Panc1 (cell line): ENCODE results near the gene SHE. TPM values are rescaled to one million over a fixed set of nuclear protein-coding genes. Genes with fewer than 3 reads are reported as not detected.

Experiments used
- ATAC-seq: fragments of 200-7000 bp; cut with Tn5 transposase; 2 replicates; pipeline ENCODE4 v1.9.1; 2020; ENCODE audit warnings: mild to moderate bottlenecking, moderate library complexity
- BruUV-seq: library from RNA; stranded (reverse); fragments of 400-500 nt; replicated peaks from 2 replicates; lab custom pipeline; 2021; lab: Mats Ljungman, UMichigan
- CTCF ChIA-PET: fragments of 300-600 bp; sonication (Branson Sonifier 250); formaldehyde crosslinking; loops from one replicate; lab custom pipeline; 2022; ENCODE audit warnings: antibody characterized with exemption; lab: Charles Lee
- POLR2A ChIA-PET: fragments of 300-600 bp; sonication (Branson Sonifier 250); formaldehyde crosslinking; loops from one replicate; lab custom pipeline; 2022; ENCODE audit warnings: antibody characterized with exemption; lab: Charles Lee
- DNase-seq: peaks from one replicate; pipeline ENCODE4 v3.0.0-alpha.2; 2010; ENCODE audit warnings: low read depth, low spot score
- H3K27ac ChIP-seq: 2 replicates; pipeline ENCODE4 v1.5.1; 2011; ENCODE audit warnings: mild to moderate bottlenecking, low read length, inconsistent platforms
- H3K27me3 ChIP-seq: fragments of 200-500 bp; sonication (Bioruptor generic); 2 replicates; pipeline ENCODE4 v1.6.0; 2014; ENCODE audit warnings: low read length, inconsistent platforms; ENCODE audit not compliant: control insufficient read depth, insufficient read depth
- H3K36me3 ChIP-seq: fragments of 200-500 bp; sonication (Bioruptor generic); 2 replicates; pipeline ENCODE4 v1.5.1; 2014; ENCODE audit warnings: inconsistent platforms, mild to moderate bottlenecking, low read length, moderate library complexity; ENCODE audit not compliant: control insufficient read depth, insufficient read depth
- H3K4me1 ChIP-seq: 2 replicates; pipeline ENCODE4 v1.5.1; 2011; ENCODE audit warnings: inconsistent platforms, mild to moderate bottlenecking, low read length, moderate library complexity; ENCODE audit not compliant: control insufficient read depth, insufficient read depth
- H3K4me3 ChIP-seq, 2 experiments: 2 replicates each; pipeline ENCODE4 v1.5.1; 2011 to 2012; ENCODE audit warnings: low read depth in 2 of 2, low read length in 2 of 2, mild to moderate bottlenecking in 2 of 2, inconsistent platforms in 1 of 2, moderate library complexity in 1 of 2
- H3K9me3 ChIP-seq: fragments of 200-500 bp; sonication (Bioruptor generic); 2 replicates; pipeline ENCODE4 v1.5.1; 2014; ENCODE audit warnings: low read depth, mild to moderate bottlenecking, inconsistent platforms, low read length, moderate library complexity; ENCODE audit not compliant: control insufficient read depth, insufficient read depth
- CTCF ChIP-seq: fragments of 450-650 bp; IDR thresholded peaks from 2 replicates; pipeline ENCODE4 v1.5.1; 2017; ENCODE audit warnings: mild to moderate bottlenecking
- POLR2AphosphoS5 ChIP-seq: IDR thresholded peaks from 2 replicates; pipeline ENCODE4 v1.6.1; 2012; ENCODE audit warnings: mild to moderate bottlenecking, low read depth, low read length, moderate library complexity
- REST ChIP-seq, 2 experiments: IDR thresholded peaks; 2 replicates each; pipeline ENCODE4 v1.6.1; 2011 to 2012; ENCODE audit warnings: low read depth in 2 of 2, control low read depth in 1 of 2, low read length in 1 of 2, mild to moderate bottlenecking in 1 of 2, moderate library complexity in 1 of 2; ENCODE audit not compliant: insufficient read depth in 1 of 2
- SIN3A ChIP-seq: IDR thresholded peaks from 2 replicates; pipeline ENCODE4 v1.6.1; 2012; ENCODE audit warnings: low read depth, mild to moderate bottlenecking, low read length, moderate library complexity, borderline replicate concordance; ENCODE audit not compliant: insufficient read depth
- TCF7L2 ChIP-seq: IDR thresholded peaks from 2 replicates; pipeline ENCODE4 v1.6.1; 2011; ENCODE audit warnings: mild to moderate bottlenecking, low read depth, low read length, inconsistent platforms
- in situ Hi-C: cut with HindIII; loops from 2 replicates; pipeline ENCODE4 v1.10.0; 2016; ENCODE audit warnings: low sequenced_read_pairs, low pct_unique_long_range_greater_than_20kb
- intact Hi-C: fragments of 100-400 bp; cut with micrococcal nuclease; formaldehyde crosslinking; loops from one replicate; pipeline ENCODE4 v1.10.0; 2022; ENCODE audit not compliant: unreplicated experiment
- total RNA-seq: library from RNA; stranded (reverse); gene quantifications from one replicate; pipeline ENCODE4 v1.2.1, GENCODE V29; 2021; ENCODE audit not compliant: unreplicated experiment

Gene SHE
- total RNA-seq, 1 experiment from 2014 or later: 0.03 TPM

- Histone ChIP-seq H3K4me3 (no peak overlapping the region), H3K9me3 (no peaks in the 10 kb centered on the region), H3K27me3 (no peaks in the 10 kb centered on the region), H3K36me3 (no peaks in the 10 kb centered on the region), H3K4me1 (no peaks in the 10 kb centered on the region), H3K27ac (no peak overlapping the region)
- in situ Hi-C loops (no loop called here), intact Hi-C loops (no loop called here)
- ChIA-PET CTCF (no interaction called here), POLR2A (no interaction called here)
- no peak for TF ChIP-seq POLR2AphosphoS5
- TF ChIP-seq CTCF: no peak
- TF ChIP-seq REST (IDR thresholded peaks at IDR 0.05; ENCODE audit: insufficient read depth in 1 of 2, low read depth in 2 of 2, low read length in 1 of 2): no peak
- no peak for TF ChIP-seq TCF7L2
- TF ChIP-seq SIN3A: no peak
- no peak for DNase-seq
- ATAC-seq: no peak
- BruUV-seq: no TSS peak
Measured at GRCh38 chr1:154469844-154470560, 32.2 kb downstream of the SHE start.

- ATAC-seq: no peak
- Histone ChIP-seq H3K4me3 (no peak overlapping the region), H3K9me3 (no peaks in the 10 kb centered on the region), H3K27ac (no peak overlapping the region), H3K36me3 (no peaks in the 10 kb centered on the region), H3K27me3 (no peaks in the 10 kb centered on the region), H3K4me1 (no peaks in the 10 kb centered on the region)
- DNase-seq: no peak
- intact Hi-C loops (no loop called here), in situ Hi-C loops (no loop called here)
- no TSS peak for BruUV-seq
- POLR2A ChIA-PET: no interaction called here
- CTCF ChIA-PET: no interaction called here
- TF ChIP-seq POLR2AphosphoS5 (no peak), CTCF (no peak), SIN3A (no peak), TCF7L2 (no peak), REST (IDR thresholded peaks at IDR 0.05; ENCODE audit: insufficient read depth in 1 of 2, low read depth in 2 of 2, low read length in 1 of 2) (no peak)
Measured at GRCh38 chr1:154468535-154469250, 33.5 kb downstream of the SHE start.
